PC-3 (cell line): ENCODE results near the gene PIRT. TPM values are rescaled to one million over a fixed set of nuclear protein-coding genes. Genes with fewer than 3 reads are reported as not detected.

Experiments used
- ATAC-seq: fragments of 200-7000 bp; cut with Tn5 transposase; 2 replicates; pipeline ENCODE4 v1.9.1; 2020; ENCODE audit warnings: mild to moderate bottlenecking, moderate library complexity
- BruUV-seq: library from RNA; stranded (reverse); fragments of 400-500 nt; replicated peaks from 2 replicates; lab custom pipeline; 2021; lab: Mats Ljungman, UMichigan
- CTCF ChIA-PET: fragments of 300-600 bp; sonication (Branson Sonifier 250); formaldehyde crosslinking; loops from one replicate; lab custom pipeline; 2022; ENCODE audit warnings: antibody characterized with exemption; lab: Charles Lee
- POLR2A ChIA-PET: fragments of 300-600 bp; sonication (Branson Sonifier 250); formaldehyde crosslinking; loops from one replicate; lab custom pipeline; 2022; ENCODE audit warnings: antibody characterized with exemption; ENCODE audit not compliant: unreplicated experiment; lab: Charles Lee
- DNase-seq: peaks from one replicate; pipeline ENCODE4 v3.0.0-alpha.2; 2015
- H2AFZ ChIP-seq: fragments of 300-600 bp; sonication (generic); 2 replicates; pipeline ENCODE4 v1.6.0; 2016; ENCODE audit warnings: antibody characterized with exemption, low read length
- H3F3A ChIP-seq: fragments of 300-600 bp; sonication (generic); one replicate; pipeline ENCODE4 v1.6.0; 2017; ENCODE audit warnings: antibody characterized with exemption, low read length, control low read depth, mild to moderate bottlenecking; ENCODE audit not compliant: unreplicated experiment
- H3K27ac ChIP-seq: fragments of 300-600 bp; sonication (generic); 2 replicates; pipeline ENCODE4 v1.5.1; 2016; ENCODE audit warnings: mild to moderate bottlenecking, low read length
- H3K27me3 ChIP-seq: fragments of 300-600 bp; sonication (generic); 2 replicates; pipeline ENCODE4 v1.6.1; 2016; ENCODE audit warnings: low read length, mixed read lengths
- H3K36me3 ChIP-seq: fragments of 300-600 bp; sonication (generic); 2 replicates; pipeline ENCODE4 v1.6.1; 2016; ENCODE audit warnings: low read depth, mixed run types, low read length, mixed read lengths
- H3K4me1 ChIP-seq: fragments of 300-600 bp; sonication (generic); 2 replicates; pipeline ENCODE4 v1.5.1; 2016; ENCODE audit warnings: low read length; ENCODE audit not compliant: insufficient read depth
- H3K4me2 ChIP-seq: fragments of 300-600 bp; sonication (generic); 2 replicates; pipeline ENCODE4 v1.6.0; 2016; ENCODE audit warnings: low read length
- H3K4me3 ChIP-seq: fragments of 300-600 bp; sonication (generic); 2 replicates; pipeline ENCODE4 v1.5.1; 2016; ENCODE audit warnings: mild to moderate bottlenecking, low read length, mixed read lengths
- H3K79me2 ChIP-seq: fragments of 300-600 bp; sonication (generic); 2 replicates; pipeline ENCODE4 v1.6.1; 2017; ENCODE audit warnings: low read length, mixed read lengths
- H3K9ac ChIP-seq: fragments of 300-600 bp; sonication (generic); 2 replicates; pipeline ENCODE4 v1.6.0; 2016; ENCODE audit warnings: mild to moderate bottlenecking, low read length
- H3K9me2 ChIP-seq: fragments of 300-600 bp; sonication (generic); replicated peaks from 2 replicates; pipeline ENCODE4 v1.6.1; 2016; ENCODE audit warnings: mixed run types, low read length, mixed read lengths
- H3K9me3 ChIP-seq: fragments of 300-600 bp; sonication (generic); 2 replicates; pipeline ENCODE4 v1.6.1; 2016; ENCODE audit warnings: low read length, mixed read lengths
- H4K20me1 ChIP-seq: fragments of 300-600 bp; sonication (generic); 2 replicates; pipeline ENCODE4 v1.6.1; 2016; ENCODE audit warnings: low read length, mixed read lengths
- EZH2 ChIP-seq: fragments of 300-600 bp; sonication (generic); IDR thresholded peaks from one replicate; pipeline ENCODE4 v1.6.1; 2017; ENCODE audit warnings: antibody characterized with exemption, mild to moderate bottlenecking, low read length; ENCODE audit not compliant: unreplicated experiment
- EZH2phosphoT487 ChIP-seq: fragments of 300-600 bp; sonication (generic); IDR thresholded peaks from 2 replicates; pipeline ENCODE4 v1.6.1; 2018; ENCODE audit warnings: mild to moderate bottlenecking, antibody characterized with exemption, low read length, borderline replicate concordance
- intact Hi-C: fragments of 100-400 bp; cut with micrococcal nuclease; formaldehyde crosslinking; loops from 2 replicates; pipeline ENCODE4 v1.9.0; 2023
- total RNA-seq: library from RNA; depleted of rRNA; stranded (reverse); fragments of >200 nt; gene quantifications from 2 replicates; pipeline ENCODE4 v1.2.3, GENCODE V29; 2014
- TF ChIP-seq, protein P1 (sequence below): fragments of 300-600 bp; sonication (generic); conservative IDR thresholded peaks from 2 replicates; pipeline ENCODE4 v1.5.1; 2017; ENCODE audit warnings: antibody characterized with exemption, low read depth, mild to moderate bottlenecking, low read length

The PIRT gene
- total RNA-seq, 1 experiment from 2014 or later = not detected

DNA sequence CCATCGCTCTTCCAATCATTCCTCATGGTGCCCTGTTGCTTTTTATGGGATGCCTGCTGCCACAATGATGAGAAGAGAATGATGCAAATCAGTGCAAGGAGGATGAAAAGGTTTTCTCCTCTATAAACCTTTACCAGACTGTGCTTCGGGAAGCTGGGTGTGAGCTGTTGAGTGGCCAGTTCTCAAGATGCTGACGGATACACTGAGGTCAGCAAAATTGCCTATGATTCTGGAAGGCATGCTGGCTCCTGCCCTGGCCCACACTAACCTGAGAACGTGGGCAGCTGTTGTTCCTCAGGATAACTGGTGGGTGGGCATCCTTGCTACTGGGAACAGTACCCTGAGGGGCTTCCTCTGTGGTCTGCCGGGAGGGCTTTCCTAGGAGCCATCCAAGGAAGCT, 795 bp upstream of the PIRT start:
- no peak overlapping the region for H3K27ac ChIP-seq
- TF ChIP-seq EZH2phosphoT487 = no peak
- no peak for TF ChIP-seq EZH2
- TF ChIP-seq, protein P1, sequence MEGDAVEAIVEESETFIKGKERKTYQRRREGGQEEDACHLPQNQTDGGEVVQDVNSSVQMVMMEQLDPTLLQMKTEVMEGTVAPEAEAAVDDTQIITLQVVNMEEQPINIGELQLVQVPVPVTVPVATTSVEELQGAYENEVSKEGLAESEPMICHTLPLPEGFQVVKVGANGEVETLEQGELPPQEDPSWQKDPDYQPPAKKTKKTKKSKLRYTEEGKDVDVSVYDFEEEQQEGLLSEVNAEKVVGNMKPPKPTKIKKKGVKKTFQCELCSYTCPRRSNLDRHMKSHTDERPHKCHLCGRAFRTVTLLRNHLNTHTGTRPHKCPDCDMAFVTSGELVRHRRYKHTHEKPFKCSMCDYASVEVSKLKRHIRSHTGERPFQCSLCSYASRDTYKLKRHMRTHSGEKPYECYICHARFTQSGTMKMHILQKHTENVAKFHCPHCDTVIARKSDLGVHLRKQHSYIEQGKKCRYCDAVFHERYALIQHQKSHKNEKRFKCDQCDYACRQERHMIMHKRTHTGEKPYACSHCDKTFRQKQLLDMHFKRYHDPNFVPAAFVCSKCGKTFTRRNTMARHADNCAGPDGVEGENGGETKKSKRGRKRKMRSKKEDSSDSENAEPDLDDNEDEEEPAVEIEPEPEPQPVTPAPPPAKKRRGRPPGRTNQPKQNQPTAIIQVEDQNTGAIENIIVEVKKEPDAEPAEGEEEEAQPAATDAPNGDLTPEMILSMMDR = no peak
- POLR2A ChIA-PET = no interaction called here
- no peak for DNase-seq
- no peak overlapping the region for H3K4me3 ChIP-seq
- H3K9me2 ChIP-seq = no peaks in the 10 kb centered on the region
- no peaks in the 10 kb centered on the region for H4K20me1 ChIP-seq
- no peaks in the 10 kb centered on the region for H3K9me3 ChIP-seq
- no peak overlapping the region for H3K4me2 ChIP-seq
- no peaks in the 10 kb centered on the region for H3K4me1 ChIP-seq
- H3K79me2 ChIP-seq = no peaks in the 10 kb centered on the region
- H2AFZ ChIP-seq = no peak overlapping the region
- no peaks in the 10 kb centered on the region for H3K36me3 ChIP-seq
- H3F3A ChIP-seq = no peaks in the 10 kb centered on the region
- BruUV-seq = no TSS peak
- H3K27me3 ChIP-seq = no peaks in the 10 kb centered on the region
- CTCF ChIA-PET = no interaction called here
- no peak for ATAC-seq
- intact Hi-C loops = no loop called here
- no peak overlapping the region for H3K9ac ChIP-seq

DNA sequence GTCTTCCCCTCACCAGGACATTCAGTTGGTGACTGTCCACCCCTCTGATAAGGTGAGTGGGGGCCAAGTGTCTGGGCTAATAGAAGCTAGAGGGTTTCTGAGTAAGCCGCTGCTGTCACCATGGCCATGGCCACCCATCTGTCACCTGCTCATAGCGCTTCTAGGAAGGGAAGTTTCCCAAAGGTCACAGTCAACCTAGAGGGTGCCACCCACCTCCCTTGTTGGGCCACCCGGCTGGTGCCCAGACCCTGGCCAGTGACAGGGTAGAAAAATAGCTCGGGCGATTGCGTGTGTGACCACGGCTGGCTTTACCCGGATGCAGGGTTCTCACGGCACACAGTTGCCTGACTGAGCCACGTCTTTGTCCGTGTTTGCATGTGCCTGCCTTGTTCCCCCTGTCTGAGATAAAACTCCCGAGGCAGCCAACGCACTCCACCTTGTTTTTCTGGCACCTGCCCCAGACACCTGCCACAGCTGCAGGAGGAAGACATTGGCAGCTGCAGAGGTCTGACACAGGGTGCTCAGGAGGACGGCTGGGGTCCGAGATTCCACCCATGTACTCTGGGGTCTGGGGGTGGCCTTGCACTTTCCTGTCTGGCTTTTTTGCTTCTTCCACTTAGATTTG, 809 bp downstream of the PIRT start:
- Histone ChIP-seq H3K27ac (no peak overlapping the region), H3K4me2 (no peak overlapping the region), H2AFZ (no peak overlapping the region), H3K9me3 (no peaks in the 10 kb centered on the region), H3K4me1 (no peaks in the 10 kb centered on the region), H3K9ac (no peak overlapping the region), H3K79me2 (no peaks in the 10 kb centered on the region), H3K4me3 (no peak overlapping the region), H3K9me2 (no peaks in the 10 kb centered on the region), H3K36me3 (no peaks in the 10 kb centered on the region), H3K27me3 (no peaks in the 10 kb centered on the region), H4K20me1 (no peaks in the 10 kb centered on the region), H3F3A (no peaks in the 10 kb centered on the region)
- TF ChIP-seq, protein P1 = no peak
- no peak for TF ChIP-seq EZH2
- TF ChIP-seq EZH2phosphoT487 = no peak
- intact Hi-C loops = no loop called here
- DNase-seq (no peak), ATAC-seq (no peak)
- CTCF ChIA-PET = no interaction called here
- POLR2A ChIA-PET = no interaction called here
- BruUV-seq = no TSS peak

DNA sequence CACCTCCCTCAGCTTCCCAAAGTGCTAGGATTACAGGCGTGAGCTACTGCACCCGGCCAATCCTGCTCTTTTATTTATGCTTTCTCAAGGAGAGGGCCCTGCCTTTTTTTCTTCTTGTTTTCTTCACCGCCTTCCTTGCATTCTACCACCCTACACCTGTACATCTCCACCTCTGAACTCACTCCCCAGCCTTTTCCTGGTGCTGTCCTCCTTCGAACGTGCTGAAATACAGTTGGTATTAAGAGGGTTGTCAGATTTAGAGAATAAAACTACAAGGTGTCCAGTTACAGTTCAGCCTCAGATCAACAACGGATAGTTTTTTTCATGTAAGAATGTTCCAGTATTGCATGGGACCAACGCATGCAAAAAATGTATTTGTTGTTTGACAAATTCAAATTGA, 1.7 kb downstream of the PIRT start:
- CTCF ChIA-PET = no interaction called here
- no TSS peak for BruUV-seq

More for the DNA sequence above, 1.7 kb downstream of the PIRT start:
- Histone ChIP-seq H3K9me3 (no peaks in the 10 kb centered on the region), H3K4me3 (no peak overlapping the region), H2AFZ (no peak overlapping the region), H3K27me3 (no peaks in the 10 kb centered on the region), H4K20me1 (no peaks in the 10 kb centered on the region), H3F3A (no peaks in the 10 kb centered on the region), H3K9me2 (no peaks in the 10 kb centered on the region), H3K4me1 (no peaks in the 10 kb centered on the region), H3K79me2 (no peaks in the 10 kb centered on the region), H3K27ac (no peak overlapping the region), H3K36me3 (no peaks in the 10 kb centered on the region), H3K9ac (no peak overlapping the region), H3K4me2 (no peak overlapping the region)
- intact Hi-C loops = no loop called here
- no peak for DNase-seq
- POLR2A ChIA-PET = no interaction called here
- TF ChIP-seq EZH2 (no peak), EZH2phosphoT487 (no peak)
- TF ChIP-seq, protein P1 = no peak
- no peak for ATAC-seq
